Measurements from ENCODE around the gene NCKAP5.

NCKAP5 gene

GRCh38 chr2:133293544-133294353 is 274.5 kb downstream of the NCKAP5 start:
- CTCF ChIA-PET: interaction anchor here (0.7 kb wide), 1 partner anchor 31 kb away, joined by 3 read pairs; no protein-coding TSS in a partner anchor
- TF ChIP-seq L3MBTL2 (conservative IDR thresholded peaks at IDR 0.05) (no peak), BHLHE40 (IDR thresholded peaks at IDR 0.05; ENCODE audit: borderline replicate concordance) (no peak), FOXK2 (IDR thresholded peaks at IDR 0.05) (no peak), FOXA1 (IDR thresholded peaks at IDR 0.05) (no peak), NFRKB (IDR thresholded peaks at IDR 0.05) (no peak), LEF1 (IDR thresholded peaks at IDR 0.05; ENCODE audit: borderline replicate concordance) (no peak), TARDBP (IDR thresholded peaks at IDR 0.05) (no peak), FOXM1 (IDR thresholded peaks at IDR 0.05; ENCODE audit: borderline replicate concordance) (no peak), SP1 (IDR thresholded peaks at IDR 0.05) (no peak), ZNF384 (IDR thresholded peaks at IDR 0.05) (no peak), CTBP1 (IDR thresholded peaks at IDR 0.05; ENCODE audit: borderline replicate concordance) (no peak), ARNT (IDR thresholded peaks at IDR 0.05) (no peak), ELF4 (IDR thresholded peaks at IDR 0.05) (no peak)
- POLR2A ChIA-PET: interaction anchor here (0.8 to 1.5 kb wide), 3 partner anchors 11 to 30 kb away, joined by 3 to 8 read pairs (median 3); no protein-coding TSS in a partner anchor
- DNase-seq (ENCODE audit: extremely low spot score): peak; percentile 16

- CTCF ChIA-PET: no interaction called here
- peak; percentile 12 for DNase-seq (ENCODE audit: extremely low spot score)
- POLR2A ChIA-PET: no interaction called here
- TF ChIP-seq LEF1 (IDR thresholded peaks at IDR 0.05; ENCODE audit: borderline replicate concordance) (no peak), PKNOX1 (IDR thresholded peaks at IDR 0.05) (0 out of 2 replicates have a peak, but pooled peaks have one; percentile 27), BHLHE40 (IDR thresholded peaks at IDR 0.05; ENCODE audit: borderline replicate concordance) (no peak), CTBP1 (IDR thresholded peaks at IDR 0.05; ENCODE audit: borderline replicate concordance) (no peak)
These were observed 276.0 kb downstream of the NCKAP5 start for GRCh38 chr2:133292259-133292658.

- POLR2A ChIA-PET: no interaction called here
- CTCF ChIA-PET: no interaction called here
- DNase-seq (ENCODE audit: extremely low spot score): no peak
- TF ChIP-seq BHLHE40 (IDR thresholded peaks at IDR 0.05; ENCODE audit: borderline replicate concordance) (no peak), PKNOX1 (IDR thresholded peaks at IDR 0.05) (no peak), FOXK2 (IDR thresholded peaks at IDR 0.05) (no peak), CTBP1 (IDR thresholded peaks at IDR 0.05; ENCODE audit: borderline replicate concordance) (no peak), L3MBTL2 (conservative IDR thresholded peaks at IDR 0.05) (no peak), FOXA1 (IDR thresholded peaks at IDR 0.05) (no peak), SP1 (IDR thresholded peaks at IDR 0.05) (no peak)
These were observed 280.6 kb downstream of the NCKAP5 start for GRCh38 chr2:133287709-133288108.

- CTCF ChIA-PET: no interaction called here
- POLR2A ChIA-PET: no interaction called here
- TF ChIP-seq ELF4 (IDR thresholded peaks at IDR 0.05): no peak
- TF ChIP-seq SUZ12 (IDR thresholded peaks at IDR 0.05): no peak
- TF ChIP-seq ARNT (IDR thresholded peaks at IDR 0.05): no peak
- TF ChIP-seq LEF1 (IDR thresholded peaks at IDR 0.05; ENCODE audit: borderline replicate concordance): no peak
- no peak for TF ChIP-seq BHLHE40 (IDR thresholded peaks at IDR 0.05; ENCODE audit: borderline replicate concordance)
- TF ChIP-seq CTBP1 (IDR thresholded peaks at IDR 0.05; ENCODE audit: borderline replicate concordance): no peak
- TF ChIP-seq SP1 (IDR thresholded peaks at IDR 0.05): no peak
- TF ChIP-seq HDGF (IDR thresholded peaks at IDR 0.05; ENCODE audit: borderline replicate concordance): no peak
- no peak for TF ChIP-seq L3MBTL2 (conservative IDR thresholded peaks at IDR 0.05)
- TF ChIP-seq FOXM1 (IDR thresholded peaks at IDR 0.05; ENCODE audit: borderline replicate concordance): no peak
- no peak for TF ChIP-seq TARDBP (IDR thresholded peaks at IDR 0.05)
- TF ChIP-seq ZNF384 (IDR thresholded peaks at IDR 0.05): no peak
- no peak for TF ChIP-seq FOXA1 (IDR thresholded peaks at IDR 0.05)
- no peak for TF ChIP-seq NFRKB (IDR thresholded peaks at IDR 0.05)
- TF ChIP-seq PKNOX1 (IDR thresholded peaks at IDR 0.05): no peak
- no peak for DNase-seq (ENCODE audit: extremely low spot score)
These were observed 281.8 kb downstream of the NCKAP5 start for GRCh38 chr2:133286326-133286922.

- ChIA-PET POLR2A (no interaction called here), CTCF (no interaction called here)
- DNase-seq (ENCODE audit: extremely low spot score): no peak
- TF ChIP-seq ZNF384 (IDR thresholded peaks at IDR 0.05): no peak
These were observed 295.2 kb downstream of the NCKAP5 start for GRCh38 chr2:133273031-133273430.

GRCh38 chr2:133271105-133271504 is 297.2 kb downstream of the NCKAP5 start:
- no peak for TF ChIP-seq ARNT (IDR thresholded peaks at IDR 0.05)
- TF ChIP-seq ZNF384 (IDR thresholded peaks at IDR 0.05): no peak
- no peak for TF ChIP-seq NFRKB (IDR thresholded peaks at IDR 0.05)
- ChIA-PET CTCF (interaction anchor here (0.7 kb wide), 1 partner anchor 602 kb away, joined by 3 read pairs; no protein-coding TSS in a partner anchor), POLR2A (no interaction called here)
- no peak for DNase-seq (ENCODE audit: extremely low spot score)

Measured in HEK293T (cell line).